ENCODE measurements around the gene HDAC1. TPM values are rescaled to one million over a fixed set of nuclear protein-coding genes. Genes with fewer than 3 reads are reported as not detected.

Gene HDAC1
- total and polyA plus RNA-seq, 2 of the 4 experiments (the other 2 are of a cell fraction) = 95.5 to 139 TPM

DNA sequence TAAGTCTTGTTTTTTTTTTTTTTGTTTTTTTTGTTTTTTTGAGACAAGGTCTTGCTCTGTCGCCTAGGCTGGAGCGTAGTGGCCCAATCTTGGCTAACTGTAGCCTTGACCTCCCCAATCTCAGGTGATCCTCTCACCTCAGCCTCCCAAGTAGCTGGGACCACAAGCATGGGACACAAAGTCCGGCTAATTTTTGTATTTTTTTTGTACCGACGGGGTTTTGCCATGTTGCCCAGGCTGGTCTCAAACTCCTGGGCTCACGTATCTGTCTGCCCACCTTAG is 34.7 kb upstream of the HDAC1 start:
- ChIA-PET CTCF (no interaction called here), POLR2A (ENCODE audit: unreplicated experiment) (no interaction called here)
- Histone ChIP-seq H3K4me3 (ENCODE audit: insufficient read depth, low read depth, low read length) (no peak overlapping the region), H4K8ac (ENCODE audit: low read depth in 2 of 2, low read length in 2 of 2) (no peak overlapping the region), H3K79me1 (ENCODE audit: low read depth in 1 of 2, low read length in 2 of 2) (no peaks in the 10 kb centered on the region), H2BK15ac (ENCODE audit: low read depth, low read length) (no peak overlapping the region), H3K4me2 (ENCODE audit: low read depth, low read length) (no peak overlapping the region), H3K4me1 (ENCODE audit: control insufficient read depth, insufficient read depth, low read length) (no peaks in the 10 kb centered on the region), H3K23ac (ENCODE audit: low read depth, low read length) (no peak overlapping the region; the same call in 1 of the 2 replicates), H3K27me3 (ENCODE audit: control insufficient read depth, insufficient read depth, low read length) (peaks cover 2% of the 10 kb centered on the region; the same call in 1 of the 2 replicates), H2AK5ac (ENCODE audit: low read depth, low read length) (no peak overlapping the region), H2BK20ac (ENCODE audit: low read depth, low read length) (no peak overlapping the region), H4K20me1 (ENCODE audit: insufficient read depth, low read length) (no peaks in the 10 kb centered on the region), H3K56ac (ENCODE audit: extremely low read depth, insufficient read depth, low read length) (no peak overlapping the region), H3K27ac (ENCODE audit: insufficient read depth, low read length) (no peak overlapping the region), H4K5ac (ENCODE audit: low read depth, low read length) (no peak overlapping the region), H3K9me3 (ENCODE audit: control insufficient read depth, insufficient read depth, low read length) (no peaks in the 10 kb centered on the region), H2BK5ac (ENCODE audit: low read depth, low read length, poor library complexity, severe bottlenecking) (no peak overlapping the region), H4K91ac (ENCODE audit: insufficient read depth, low read depth, low read length) (no peak overlapping the region), H3K36me3 (ENCODE audit: control insufficient read depth, insufficient read depth, low read length) (no peaks in the 10 kb centered on the region), H3K9ac (ENCODE audit: low read depth, low read length) (no peak overlapping the region), H2AK9ac (replicated peaks; ENCODE audit: low read depth, low read length, poor library complexity) (no peak overlapping the region), H3K14ac (replicated peaks; ENCODE audit: low read depth, low read length) (no peak overlapping the region), H3K18ac (ENCODE audit: low read depth, low read length) (no peak overlapping the region), H3K9me1 (ENCODE audit: insufficient read depth, low read length) (no peaks in the 10 kb centered on the region), H3K4ac (ENCODE audit: low read depth, low read length) (no peak overlapping the region), H2BK120ac (ENCODE audit: low read depth, low read length) (no peak overlapping the region), H2AFZ (replicated peaks; ENCODE audit: low read length, poor library complexity) (no peak overlapping the region)
- dilution Hi-C loops (cut with HindIII; ENCODE audit: low sequenced_read_pairs, unreplicated experiment) = no loop called here
- intact Hi-C loops (cut with micrococcal nuclease) = no loop called here
- no TSS peak for BruUV-seq (replicated peaks)
- DNase-seq (no peak), ATAC-seq (ENCODE audit: low read depth) (no peak)
- in situ Hi-C loops (cut with MboI; ENCODE audit: low sequenced_read_pairs) = no loop called here
- no peak for TF ChIP-seq CTCF (conservative IDR thresholded peaks at IDR 0.05; ENCODE audit: low read depth, low read length)
- TF ChIP-seq NFE2L2 (IDR thresholded peaks at IDR 0.05; ENCODE audit: low read depth, low read length) = no peak
- TF ChIP-seq, protein P1, sequence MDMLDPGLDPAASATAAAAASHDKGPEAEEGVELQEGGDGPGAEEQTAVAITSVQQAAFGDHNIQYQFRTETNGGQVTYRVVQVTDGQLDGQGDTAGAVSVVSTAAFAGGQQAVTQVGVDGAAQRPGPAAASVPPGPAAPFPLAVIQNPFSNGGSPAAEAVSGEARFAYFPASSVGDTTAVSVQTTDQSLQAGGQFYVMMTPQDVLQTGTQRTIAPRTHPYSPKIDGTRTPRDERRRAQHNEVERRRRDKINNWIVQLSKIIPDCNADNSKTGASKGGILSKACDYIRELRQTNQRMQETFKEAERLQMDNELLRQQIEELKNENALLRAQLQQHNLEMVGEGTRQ (IDR thresholded peaks at IDR 0.05; ENCODE audit: low read depth, low read length) = no peak
- no peak for TF ChIP-seq POLR2A (IDR thresholded peaks at IDR 0.05; ENCODE audit: low read depth, low read length)
- TF ChIP-seq CHD1 (IDR thresholded peaks at IDR 0.05; ENCODE audit: low read depth, low read length) = no peak
- no peak for TF ChIP-seq SMC3 (IDR thresholded peaks at IDR 0.05; ENCODE audit: low read depth, low read length)
- no peak for TF ChIP-seq FOS (IDR thresholded peaks at IDR 0.05; ENCODE audit: low read depth, low read length)
- no peak for TF ChIP-seq CEBPB (IDR thresholded peaks at IDR 0.05; ENCODE audit: low read depth, low read length)
- no peak for TF ChIP-seq ELK1 (IDR thresholded peaks at IDR 0.05; ENCODE audit: borderline replicate concordance, low read depth, low read length)
- TF ChIP-seq RAD21 (IDR thresholded peaks at IDR 0.05; ENCODE audit: low read length) = no peak
- no peak for TF ChIP-seq RFX5 (IDR thresholded peaks at IDR 0.05; ENCODE audit: low read depth, low read length)
- TF ChIP-seq BHLHE40 (IDR thresholded peaks at IDR 0.05; ENCODE audit: low read depth, low read length) = no peak
- TF ChIP-seq MAZ (IDR thresholded peaks at IDR 0.05; ENCODE audit: borderline replicate concordance, low read depth, low read length) = no peak
- no peak for TF ChIP-seq MAFK (IDR thresholded peaks at IDR 0.05; ENCODE audit: low read depth, low read length)
- TF ChIP-seq MXI1 (IDR thresholded peaks at IDR 0.05; ENCODE audit: borderline replicate concordance, low read depth, low read length) = no peak
- no peak for TF ChIP-seq RCOR1 (IDR thresholded peaks at IDR 0.05; ENCODE audit: insufficient replicate concordance, low read length)
- WGBS, 2 experiments (ENCODE audit: extremely low coverage in 2 of 2, insufficient read length in 1 of 2) = 86% methylated on average over 5 of the region's 6 CpGs; no CpG with 5 or more reads in 1 of the 2 experiments

Measured in IMR-90 (cell line).